ENCODE results near the gene RD3L. TPM values are rescaled to one million over a fixed set of nuclear protein-coding genes. Genes with fewer than 3 reads are reported as not detected.

Gene RD3L
- total RNA-seq, 4 donors from 2014 or later: not detected

- peak overlapping the region in 2 of 3 donors; percentile 61 to 85 for H3K27ac ChIP-seq
These were observed 18.2 kb upstream of the RD3L start for GRCh38 chr14:103960457-103961055.

GRCh38 chr14:103949131-103949790, 6.9 kb upstream of the RD3L start:
- Histone ChIP-seq H3K4me1 (no peaks in the 10 kb centered on the region), H3K36me3 (no peaks in the 10 kb centered on the region), H3K4me3 (replicated peaks in 1 of 3) (no peak overlapping the region), H3K9me3 (no peaks in the 10 kb centered on the region), H3K27me3 (no peaks in the 10 kb centered on the region), H3K27ac (no peak overlapping the region)
- DNase-seq: no peak
- no peak for TF ChIP-seq CTCF (IDR thresholded peaks at IDR 0.05)
- intact Hi-C loops (cut with DNase I): no loop called here
- WGBS, 2 donors: 80 to 86% methylated on average over 5 of the region's 5 CpGs

More at GRCh38 chr14:103960457-103961055, 18.2 kb upstream of the RD3L start:
- Histone ChIP-seq H3K9me3 (no peaks in the 10 kb centered on the region), H3K36me3 (no peaks in the 10 kb centered on the region), H3K4me1 (peaks cover 27 to 28% of the 10 kb centered on the region in 2 donors), H3K4me3 (replicated peaks in 1 of 3) (no peak overlapping the region), H3K27me3 (no peaks in the 10 kb centered on the region)
- no peak for TF ChIP-seq CTCF (IDR thresholded peaks at IDR 0.05)
- no peak for TF ChIP-seq POLR2A (IDR thresholded peaks at IDR 0.05)
- intact Hi-C loops (cut with DNase I): no loop called here
- WGBS, 2 donors: 68 to 76% methylated on average over 11 of the region's 11 CpGs
- no peak for DNase-seq

GRCh38 chr14:103948442-103948841, 6.1 kb upstream of the RD3L start:
- Histone ChIP-seq H3K36me3 (no peaks in the 10 kb centered on the region), H3K27ac (no peak overlapping the region), H3K4me3 (replicated peaks in 1 of 3) (no peak overlapping the region), H3K27me3 (no peaks in the 10 kb centered on the region), H3K4me1 (no peaks in the 10 kb centered on the region), H3K9me3 (no peaks in the 10 kb centered on the region)
- DNase-seq: no peak
- 81 to 82% methylated on average over 2 of the region's 2 CpGs for WGBS, 2 donors
- intact Hi-C loops (cut with DNase I): no loop called here
- TF ChIP-seq CTCF (IDR thresholded peaks at IDR 0.05) (no peak), POLR2A (IDR thresholded peaks at IDR 0.05) (no peak)

- WGBS, 2 donors: 92 to 94% methylated on average over 2 of the region's 2 CpGs
- Histone ChIP-seq H3K9me3 (no peaks in the 10 kb centered on the region), H3K4me3 (replicated peaks in 1 of 3) (no peak overlapping the region), H3K36me3 (no peaks in the 10 kb centered on the region), H3K27me3 (no peaks in the 10 kb centered on the region), H3K4me1 (no peaks in the 10 kb centered on the region), H3K27ac (no peak overlapping the region)
- no peak for TF ChIP-seq CTCF (IDR thresholded peaks at IDR 0.05)
- no peak for TF ChIP-seq POLR2A (IDR thresholded peaks at IDR 0.05)
- intact Hi-C loops (cut with DNase I): no loop called here
- DNase-seq: no peak
These were observed 4.6 kb upstream of the RD3L start for GRCh38 chr14:103946975-103947374.

- Histone ChIP-seq H3K27me3 (no peaks in the 10 kb centered on the region), H3K4me3 (replicated peaks in 1 of 3) (no peak overlapping the region), H3K27ac (no peak overlapping the region), H3K36me3 (no peaks in the 10 kb centered on the region), H3K4me1 (no peaks in the 10 kb centered on the region), H3K9me3 (no peaks in the 10 kb centered on the region)
- no peak for DNase-seq
- intact Hi-C loops (cut with DNase I): no loop called here
- 62 to 63% methylated on average over 5 of the region's 5 CpGs for WGBS, 2 donors
- TF ChIP-seq POLR2A (IDR thresholded peaks at IDR 0.05) (no peak), CTCF (IDR thresholded peaks at IDR 0.05) (no peak)
These were observed 1.3 kb upstream of the RD3L start for GRCh38 chr14:103943673-103944072.

Measured in thyroid gland (tissue), 4 donors.